AG08396 (cell line): ENCODE results near the gene SYT17.

Experiments used
- DNase-seq: peaks from one replicate; pipeline ENCODE4 v3.0.0; 2012; ENCODE audit warnings: low spot score, mixed read lengths

SYT17 gene

DNA sequence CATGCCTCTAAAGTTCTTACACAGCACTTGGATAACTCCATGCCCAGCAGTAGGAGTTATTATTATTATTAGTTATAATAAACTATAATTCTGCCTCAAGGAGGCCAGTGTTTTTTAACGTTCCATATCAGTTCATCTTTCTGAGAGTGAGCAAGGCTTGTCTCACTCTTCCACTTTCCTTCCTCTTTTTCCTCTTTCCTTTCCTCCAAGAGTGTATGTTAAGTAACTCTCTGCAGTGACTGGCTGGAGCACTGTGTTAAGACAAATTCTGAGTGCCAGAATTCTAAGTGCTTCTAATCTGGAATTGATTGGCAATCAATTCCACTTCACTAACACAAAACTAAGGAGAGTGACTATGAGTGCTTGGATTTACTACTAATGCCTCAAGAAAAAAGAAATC is 133.9 kb downstream of the SYT17 start:
- no peak for DNase-seq

DNA sequence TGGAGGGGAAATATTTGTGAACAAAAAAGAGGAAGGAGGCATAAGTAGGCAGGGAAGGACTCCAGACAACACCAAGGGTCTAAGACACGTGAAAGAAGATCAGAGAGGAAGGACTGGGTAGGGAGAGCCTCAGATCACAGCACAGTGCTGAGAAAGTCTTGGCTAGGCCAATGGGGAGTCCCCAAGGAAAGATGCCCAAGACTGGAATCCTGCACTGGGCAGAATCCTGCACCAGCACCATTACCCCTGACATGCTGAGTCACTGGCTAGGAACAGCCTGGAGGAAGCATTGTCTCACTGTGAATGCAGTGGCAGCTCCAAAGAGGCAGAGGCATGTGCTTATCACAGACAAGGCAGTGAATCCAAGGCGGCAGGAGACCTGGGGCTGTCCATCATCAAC is 136.7 kb downstream of the SYT17 start:
- no peak for DNase-seq

DNA sequence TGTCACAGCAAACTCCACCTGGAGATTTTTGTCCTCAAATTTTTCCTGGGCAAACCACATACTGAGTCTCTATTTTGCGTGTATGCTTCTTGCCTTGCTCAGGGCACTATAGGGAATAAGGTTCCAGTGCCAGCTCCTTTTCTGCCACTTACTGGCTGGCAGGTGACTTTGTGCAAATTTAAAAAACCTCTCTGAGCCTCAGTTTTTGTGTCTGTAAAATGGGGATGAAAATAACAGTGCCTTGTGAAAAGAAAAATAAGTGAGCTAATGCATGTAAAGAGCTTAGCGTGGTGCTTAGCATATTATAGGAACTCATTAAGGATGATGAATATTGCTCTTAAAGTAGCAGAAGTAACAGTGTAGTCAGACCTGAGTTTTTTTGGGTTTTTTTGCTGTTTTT is 137.4 kb downstream of the SYT17 start:
- DNase-seq, result no peak

DNA sequence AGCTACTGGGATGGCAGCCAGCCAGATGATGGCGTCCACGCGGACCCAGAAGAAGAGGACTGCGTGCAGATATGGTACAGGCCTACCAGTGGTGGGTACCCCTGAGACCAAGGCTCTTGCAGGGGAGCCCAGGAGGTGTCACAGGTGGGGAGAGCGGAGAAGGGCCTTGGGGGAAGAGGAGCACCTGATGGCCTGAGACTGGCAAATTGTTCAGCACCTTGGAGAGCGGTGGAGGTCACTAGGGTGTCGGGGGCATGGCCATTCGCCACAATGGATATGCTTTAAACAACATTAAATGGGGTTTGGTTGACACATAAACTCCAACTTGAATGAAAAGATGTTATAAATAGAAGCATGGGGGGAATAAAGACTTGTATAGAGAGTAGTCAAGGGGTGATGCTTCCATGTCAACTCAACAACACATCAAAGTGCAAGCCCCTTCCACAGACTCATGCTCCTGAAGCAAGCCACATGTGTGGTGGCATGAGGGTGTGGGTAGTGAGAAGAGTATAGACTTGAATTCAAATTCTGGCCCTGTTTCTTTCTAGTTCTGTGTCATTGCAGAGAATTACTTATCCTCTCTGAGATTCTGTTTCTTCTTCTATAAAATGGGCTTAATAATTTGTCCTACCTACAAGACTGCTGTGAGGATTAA is 139.7 kb downstream of the SYT17 start:
- DNase-seq, result no peak

DNA sequence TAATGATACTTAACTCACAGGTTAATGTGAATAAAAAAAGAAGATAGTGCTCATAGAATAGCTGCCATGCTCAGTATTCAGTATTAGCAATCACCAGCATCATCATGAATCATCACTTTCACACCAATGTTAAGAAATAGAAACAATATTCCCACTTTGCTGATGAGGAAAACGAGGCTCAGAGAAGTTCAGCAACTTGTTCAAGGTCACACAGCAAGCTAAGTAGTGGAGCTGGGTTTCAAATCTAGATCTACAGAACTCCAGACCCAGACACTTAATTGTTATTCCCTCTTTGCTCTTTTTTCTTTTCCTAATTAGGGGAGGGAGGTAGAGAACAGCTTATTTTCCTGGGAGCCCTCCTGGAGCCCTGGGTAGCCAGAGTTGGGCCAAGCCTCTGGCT is 140.4 kb downstream of the SYT17 start:
- no peak for DNase-seq

DNA sequence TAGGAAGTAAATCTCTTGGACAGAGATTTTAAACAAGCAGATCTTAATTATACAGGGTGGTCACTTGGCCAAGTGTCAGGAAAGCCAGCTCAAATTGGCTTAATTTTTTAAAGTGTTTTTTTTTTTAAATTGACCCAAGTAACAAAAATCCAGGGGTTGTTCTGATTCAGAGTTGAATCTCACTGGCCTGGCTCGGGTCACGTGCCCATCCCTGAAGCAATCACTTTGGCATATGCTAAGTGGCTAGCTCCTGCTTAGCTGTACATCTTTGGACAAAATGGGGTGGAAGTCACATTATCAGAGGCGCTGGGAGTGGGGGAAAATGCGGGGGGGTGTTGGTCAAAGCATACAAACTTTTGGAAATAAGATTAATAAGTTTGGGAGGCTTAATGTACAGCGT is 141.1 kb downstream of the SYT17 start:
- DNase-seq, result no peak

DNA sequence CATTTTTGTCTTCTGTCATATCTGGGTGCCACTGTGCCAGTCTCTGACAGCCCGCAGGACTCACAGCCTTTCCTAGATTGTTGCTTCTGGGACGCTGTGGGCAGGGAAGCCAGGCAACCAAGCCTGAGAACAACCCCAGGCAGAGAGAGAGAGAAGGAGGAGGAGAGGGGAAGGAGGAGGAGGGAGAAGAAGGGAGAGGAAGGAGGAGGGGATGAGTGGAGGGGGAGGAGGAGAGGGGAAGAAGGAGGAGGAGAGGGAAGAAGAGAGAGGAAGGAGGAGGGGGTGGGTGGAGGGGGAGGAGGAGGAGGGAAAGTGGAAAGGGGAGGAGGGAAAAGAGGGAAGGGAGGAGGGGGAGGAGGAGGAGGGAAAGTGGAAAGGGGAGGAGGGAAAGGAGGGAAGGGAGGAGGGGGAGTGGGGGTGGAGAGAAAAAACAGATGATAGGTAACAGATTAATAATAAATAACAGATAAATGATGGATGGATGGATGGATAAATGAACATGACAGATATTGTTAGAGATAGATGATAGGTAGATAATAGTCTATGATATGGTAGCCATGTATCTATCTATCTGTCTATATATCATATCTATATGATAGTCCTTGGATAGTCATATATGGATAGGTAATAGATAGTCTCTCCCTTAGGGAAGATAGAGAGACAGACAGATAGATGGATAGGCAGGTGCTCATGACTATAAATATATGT is 146.8 kb downstream of the SYT17 start:
- DNase-seq, result no peak

DNA sequence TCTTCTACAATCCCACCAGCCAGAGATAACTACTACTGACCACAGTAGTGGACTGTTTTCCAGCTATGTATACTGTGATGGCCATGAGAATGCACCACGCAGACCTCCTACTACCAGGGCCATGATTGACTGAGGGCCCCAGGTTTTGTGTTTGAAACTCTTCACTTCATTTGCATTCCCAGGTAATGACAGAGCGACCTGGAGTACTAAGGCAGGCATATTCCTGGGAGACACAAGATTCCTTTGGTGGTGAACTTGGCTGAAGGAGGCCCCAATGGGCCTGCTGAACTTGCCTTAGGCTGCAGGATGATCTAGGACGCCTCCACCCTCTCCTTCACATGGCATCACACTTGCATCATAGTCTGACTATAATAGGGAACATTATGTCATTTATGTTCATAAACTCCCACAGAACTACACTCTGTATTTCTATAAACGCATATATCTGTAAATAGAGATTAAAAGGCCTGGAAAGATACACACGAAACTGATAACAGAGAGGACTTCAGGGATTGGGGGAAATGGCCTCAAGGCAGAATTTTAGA is 147.9 kb downstream of the SYT17 start:
- no peak for DNase-seq

DNA sequence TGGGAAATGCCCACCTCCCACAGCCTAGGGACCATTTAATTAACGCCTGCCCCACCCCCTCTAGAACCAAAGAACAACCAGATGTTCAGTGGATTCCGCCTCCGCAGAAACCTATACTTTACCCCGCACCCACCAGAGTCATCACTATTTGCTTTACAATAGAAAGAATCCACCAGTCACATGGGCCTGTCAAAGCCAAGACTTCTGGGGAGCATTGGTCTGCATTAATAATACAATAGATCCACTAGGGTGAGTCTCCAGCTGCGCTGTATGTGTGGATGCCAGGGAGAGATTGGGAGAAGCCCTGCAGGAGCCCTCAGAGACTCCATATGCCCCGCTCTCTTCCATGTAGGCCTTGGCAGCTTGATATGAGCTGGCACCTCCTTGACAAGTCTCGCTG is 148.8 kb downstream of the SYT17 start:
- DNase-seq, result no peak
